Activated CD8-positive, alpha-beta memory T cell treated with anti-CD3 and anti-CD28 coated beads, Interleukin-2, amount 50 U/mL, for 1 hour (primary cell): ENCODE data around the gene UBE2L3.
"Not testable (repeated sequence)": the region's sequence is repeated elsewhere in the genome, so short reads cannot be mapped to it uniquely, and the experiment has no call there.

ENCODE experiments used
- DNase-seq: peaks from one replicate; pipeline ENCODE4 v3.0.0-alpha.2; 2020; ENCODE audit errors: extremely low read depth

The UBE2L3 gene

GRCh38 chr22:21571679-21572078, 4.2 kb downstream of the UBE2L3 start:
- no peak for DNase-seq

- DNase-seq = no peak
Observed at GRCh38 chr22:21573293-21573734, 5.8 kb downstream of the UBE2L3 start.

- DNase-seq = no peak
Observed at GRCh38 chr22:21573750-21574494, 6.4 kb downstream of the UBE2L3 start.

GRCh38 chr22:21579474-21579851, 11.9 kb downstream of the UBE2L3 start:
- DNase-seq = no peak

- not testable (repeated sequence) for DNase-seq
Observed at GRCh38 chr22:21580623-21581007, 13.1 kb downstream of the UBE2L3 start.

GRCh38 chr22:21581009-21581713, 13.6 kb downstream of the UBE2L3 start:
- DNase-seq = not testable (repeated sequence)

GRCh38 chr22:21582801-21583740, 15.6 kb downstream of the UBE2L3 start:
- DNase-seq = no peak

GRCh38 chr22:21585389-21585788, 17.9 kb downstream of the UBE2L3 start:
- DNase-seq = no peak

- DNase-seq = no peak
Observed at GRCh38 chr22:21587803-21588611, 20.5 kb downstream of the UBE2L3 start.

- no peak for DNase-seq
Observed at GRCh38 chr22:21589396-21589795, 21.9 kb downstream of the UBE2L3 start.

GRCh38 chr22:21590809-21591641, 23.5 kb downstream of the UBE2L3 start:
- no peak for DNase-seq

GRCh38 chr22:21591695-21592094, 24.2 kb downstream of the UBE2L3 start:
- DNase-seq = no peak

GRCh38 chr22:21592422-21592821, 24.9 kb downstream of the UBE2L3 start:
- DNase-seq = no peak

- DNase-seq = no peak
Observed at GRCh38 chr22:21593406-21594232, 26.1 kb downstream of the UBE2L3 start.

GRCh38 chr22:21594865-21595452, 27.4 kb downstream of the UBE2L3 start:
- no peak for DNase-seq

- not testable (repeated sequence) for DNase-seq
Observed at GRCh38 chr22:21596356-21597135, 29.0 kb downstream of the UBE2L3 start.

- no peak for DNase-seq
Observed at GRCh38 chr22:21598302-21598701, 30.8 kb downstream of the UBE2L3 start.
